ENCODE results near the gene DDX50.
"Not testable (repeated sequence)": the region's sequence is repeated elsewhere in the genome, so short reads cannot be mapped to it uniquely, and the experiment has no call there.

Gene DDX50

GRCh38 chr10:68901105-68901927 lies at the start of gene DDX50:
Gene DDX50 (plus strand): TSS chr10:68901315. CDS start chr10:68901385, 70 bp downstream.
- H3K27ac Mint-ChIP-seq: peak within 1 kb of the TSS; percentile 97
- no peaks in the 10 kb centered on the region for H3K9me3 Mint-ChIP-seq (ENCODE audit: low read depth)
- H3K4me1 Mint-ChIP-seq (ENCODE audit: low read depth): peaks cover 47% of the 10 kb centered on the region
- no peaks in the 10 kb centered on the region for H3K27me3 Mint-ChIP-seq
- peak within 1 kb of the TSS; percentile 97 for H3K4me3 Mint-ChIP-seq
- H3K36me3 Mint-ChIP-seq: peaks cover 9% of the 10 kb centered on the region

GRCh38 chr10:68856352-68856751 lies 44.8 kb upstream of the DDX50 start:
- no peaks in the 10 kb centered on the region for H3K27me3 Mint-ChIP-seq
- H3K9me3 Mint-ChIP-seq (ENCODE audit: low read depth): peaks cover 11% of the 10 kb centered on the region

GRCh38 chr10:68857005-68857404 lies 44.1 kb upstream of the DDX50 start:
- Mint-ChIP-seq H3K9me3 (ENCODE audit: low read depth) (peaks cover 11% of the 10 kb centered on the region), H3K36me3 (peaks cover 15% of the 10 kb centered on the region)

More at GRCh38 chr10:68856352-68856751, 44.8 kb upstream of the DDX50 start:
- peaks cover 13% of the 10 kb centered on the region for H3K36me3 Mint-ChIP-seq
- no peak overlapping the region for H3K4me3 Mint-ChIP-seq
- no peaks in the 10 kb centered on the region for H3K4me1 Mint-ChIP-seq (ENCODE audit: low read depth)
- no peak overlapping the region for H3K27ac Mint-ChIP-seq

GRCh38 chr10:68861253-68861652 lies 39.9 kb upstream of the DDX50 start:
- Mint-ChIP-seq H3K9me3 (ENCODE audit: low read depth) (peaks cover 11% of the 10 kb centered on the region), H3K27me3 (no peaks in the 10 kb centered on the region), H3K4me1 (ENCODE audit: low read depth) (no peaks in the 10 kb centered on the region), H3K4me3 (no peak overlapping the region), H3K27ac (no peak overlapping the region), H3K36me3 (peaks cover 15% of the 10 kb centered on the region)

More at GRCh38 chr10:68857005-68857404, 44.1 kb upstream of the DDX50 start:
- Mint-ChIP-seq H3K4me1 (ENCODE audit: low read depth) (no peaks in the 10 kb centered on the region), H3K4me3 (no peak overlapping the region), H3K27ac (no peak overlapping the region), H3K27me3 (no peaks in the 10 kb centered on the region)

GRCh38 chr10:68864611-68865010 lies 36.5 kb upstream of the DDX50 start:
- H3K4me1 Mint-ChIP-seq (ENCODE audit: low read depth): no peaks in the 10 kb centered on the region
- H3K27me3 Mint-ChIP-seq: no peaks in the 10 kb centered on the region
- H3K9me3 Mint-ChIP-seq (ENCODE audit: low read depth): peaks cover 6% of the 10 kb centered on the region
- H3K4me3 Mint-ChIP-seq: no peak overlapping the region
- H3K36me3 Mint-ChIP-seq: peaks cover 8% of the 10 kb centered on the region
- no peak overlapping the region for H3K27ac Mint-ChIP-seq

- H3K27ac Mint-ChIP-seq; H3K4me3 Mint-ChIP-seq; H3K27me3 Mint-ChIP-seq; H3K9me3 Mint-ChIP-seq (ENCODE audit: low read depth); H3K36me3 Mint-ChIP-seq: not testable (repeated sequence)
- H3K4me1 Mint-ChIP-seq (ENCODE audit: low read depth): peaks cover 11% of the 10 kb centered on the region
These were observed 32.9 kb upstream of the DDX50 start for GRCh38 chr10:68868173-68868572.

- H3K36me3 Mint-ChIP-seq: peaks cover 4% of the 10 kb centered on the region
- H3K4me3 Mint-ChIP-seq: no peak overlapping the region
- H3K4me1 Mint-ChIP-seq (ENCODE audit: low read depth): peaks cover 11% of the 10 kb centered on the region
- peaks cover 6% of the 10 kb centered on the region for H3K9me3 Mint-ChIP-seq (ENCODE audit: low read depth)
- H3K27ac Mint-ChIP-seq: no peak overlapping the region
- no peaks in the 10 kb centered on the region for H3K27me3 Mint-ChIP-seq
These were observed 31.5 kb upstream of the DDX50 start for GRCh38 chr10:68869623-68870022.

- Mint-ChIP-seq H3K27me3 (no peaks in the 10 kb centered on the region), H3K9me3 (ENCODE audit: low read depth) (peaks cover 6% of the 10 kb centered on the region), H3K27ac (no peak overlapping the region), H3K4me3 (no peak overlapping the region), H3K36me3 (peaks cover 4% of the 10 kb centered on the region), H3K4me1 (ENCODE audit: low read depth) (peaks cover 11% of the 10 kb centered on the region)
These were observed 31.1 kb upstream of the DDX50 start for GRCh38 chr10:68870061-68870460.

- H3K27me3 Mint-ChIP-seq: no peaks in the 10 kb centered on the region
- peaks cover 4% of the 10 kb centered on the region for H3K36me3 Mint-ChIP-seq
- H3K27ac Mint-ChIP-seq: peak overlapping the region; percentile 52
- H3K4me1 Mint-ChIP-seq (ENCODE audit: low read depth): peaks cover 11% of the 10 kb centered on the region
- H3K4me3 Mint-ChIP-seq: no peak overlapping the region
- peaks cover 6% of the 10 kb centered on the region for H3K9me3 Mint-ChIP-seq (ENCODE audit: low read depth)
These were observed 30.5 kb upstream of the DDX50 start for GRCh38 chr10:68870545-68871104.

- peaks cover 6% of the 10 kb centered on the region for H3K9me3 Mint-ChIP-seq (ENCODE audit: low read depth)
- H3K36me3 Mint-ChIP-seq: peaks cover 4% of the 10 kb centered on the region
- H3K27ac Mint-ChIP-seq: peak overlapping the region; percentile 52
- H3K4me3 Mint-ChIP-seq: no peak overlapping the region
- H3K4me1 Mint-ChIP-seq (ENCODE audit: low read depth): peaks cover 11% of the 10 kb centered on the region
- H3K27me3 Mint-ChIP-seq: no peaks in the 10 kb centered on the region
These were observed 29.9 kb upstream of the DDX50 start for GRCh38 chr10:68871105-68871711.

GRCh38 chr10:68871731-68872342 lies 29.3 kb upstream of the DDX50 start:
- no peak overlapping the region for H3K27ac Mint-ChIP-seq
- H3K9me3 Mint-ChIP-seq (ENCODE audit: low read depth): peaks cover 6% of the 10 kb centered on the region
- peaks cover 4% of the 10 kb centered on the region for H3K36me3 Mint-ChIP-seq
- H3K4me3 Mint-ChIP-seq: no peak overlapping the region
- H3K27me3 Mint-ChIP-seq: no peaks in the 10 kb centered on the region
- H3K4me1 Mint-ChIP-seq (ENCODE audit: low read depth): peaks cover 11% of the 10 kb centered on the region

- Mint-ChIP-seq H3K36me3 (no peaks in the 10 kb centered on the region), H3K27me3 (no peaks in the 10 kb centered on the region), H3K9me3 (ENCODE audit: low read depth) (no peaks in the 10 kb centered on the region), H3K4me3 (no peak overlapping the region), H3K27ac (no peak overlapping the region), H3K4me1 (ENCODE audit: low read depth) (no peaks in the 10 kb centered on the region)
These were observed 24.6 kb upstream of the DDX50 start for GRCh38 chr10:68876246-68877138.

- Mint-ChIP-seq H3K27me3 (no peaks in the 10 kb centered on the region), H3K36me3 (no peaks in the 10 kb centered on the region), H3K4me3 (no peak overlapping the region), H3K27ac (no peak overlapping the region), H3K4me1 (ENCODE audit: low read depth) (no peaks in the 10 kb centered on the region), H3K9me3 (ENCODE audit: low read depth) (no peaks in the 10 kb centered on the region)
These were observed 23.5 kb upstream of the DDX50 start for GRCh38 chr10:68877482-68878110.

- H3K9me3 Mint-ChIP-seq (ENCODE audit: low read depth): no peaks in the 10 kb centered on the region
- no peak overlapping the region for H3K4me3 Mint-ChIP-seq
- H3K27me3 Mint-ChIP-seq: no peaks in the 10 kb centered on the region
- H3K4me1 Mint-ChIP-seq (ENCODE audit: low read depth): no peaks in the 10 kb centered on the region
- no peak overlapping the region for H3K27ac Mint-ChIP-seq
- no peaks in the 10 kb centered on the region for H3K36me3 Mint-ChIP-seq
These were observed 22.6 kb upstream of the DDX50 start for GRCh38 chr10:68878496-68878895.

All from activated naive CD8-positive, alpha-beta T cell (primary cell).